Measurements from ENCODE around the gene RAB7B. TPM values are rescaled to one million over a fixed set of nuclear protein-coding genes. Genes with fewer than 3 reads are reported as not detected.

RAB7B gene
- total and polyA plus RNA-seq, 2 of the 13 experiments (the other 11 are each of a cell fraction or from before 2014, with no cell fraction given) = 0.05 to 0.46 TPM

DNA sequence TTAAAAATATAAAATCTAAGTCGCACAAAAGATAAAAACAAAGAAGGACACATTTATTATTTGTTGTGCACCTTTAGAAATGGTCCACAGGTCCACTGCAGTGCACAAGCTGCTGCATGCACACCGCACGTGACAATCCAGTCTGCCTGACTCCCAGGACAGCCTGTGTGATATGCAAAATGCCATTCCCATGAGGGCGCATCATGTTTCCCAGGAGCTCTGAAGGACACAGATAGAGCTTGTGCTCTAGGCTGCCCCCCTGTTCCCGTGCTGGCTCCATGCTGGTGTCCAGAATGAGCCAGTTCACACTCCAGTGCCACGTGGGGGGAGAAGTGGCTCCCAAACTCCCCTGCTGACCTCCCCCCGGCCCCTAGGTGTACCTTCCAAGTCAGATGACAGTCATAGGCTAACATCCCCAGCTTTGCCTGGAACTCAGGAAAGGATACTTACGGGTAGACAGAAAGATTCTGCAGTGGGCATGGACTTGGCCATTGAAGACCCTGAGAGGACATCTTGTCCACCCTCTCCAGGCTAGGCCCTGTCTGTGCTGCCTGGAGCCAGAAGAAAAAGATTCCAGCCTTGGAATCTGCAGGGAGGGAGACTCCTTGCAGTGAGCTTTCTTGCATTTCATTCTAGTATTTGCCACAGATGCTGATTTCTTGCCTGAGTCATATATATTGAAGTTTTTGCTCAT is 26.3 kb downstream of the RAB7B start (continued):
- TF ChIP-seq, protein P1, sequence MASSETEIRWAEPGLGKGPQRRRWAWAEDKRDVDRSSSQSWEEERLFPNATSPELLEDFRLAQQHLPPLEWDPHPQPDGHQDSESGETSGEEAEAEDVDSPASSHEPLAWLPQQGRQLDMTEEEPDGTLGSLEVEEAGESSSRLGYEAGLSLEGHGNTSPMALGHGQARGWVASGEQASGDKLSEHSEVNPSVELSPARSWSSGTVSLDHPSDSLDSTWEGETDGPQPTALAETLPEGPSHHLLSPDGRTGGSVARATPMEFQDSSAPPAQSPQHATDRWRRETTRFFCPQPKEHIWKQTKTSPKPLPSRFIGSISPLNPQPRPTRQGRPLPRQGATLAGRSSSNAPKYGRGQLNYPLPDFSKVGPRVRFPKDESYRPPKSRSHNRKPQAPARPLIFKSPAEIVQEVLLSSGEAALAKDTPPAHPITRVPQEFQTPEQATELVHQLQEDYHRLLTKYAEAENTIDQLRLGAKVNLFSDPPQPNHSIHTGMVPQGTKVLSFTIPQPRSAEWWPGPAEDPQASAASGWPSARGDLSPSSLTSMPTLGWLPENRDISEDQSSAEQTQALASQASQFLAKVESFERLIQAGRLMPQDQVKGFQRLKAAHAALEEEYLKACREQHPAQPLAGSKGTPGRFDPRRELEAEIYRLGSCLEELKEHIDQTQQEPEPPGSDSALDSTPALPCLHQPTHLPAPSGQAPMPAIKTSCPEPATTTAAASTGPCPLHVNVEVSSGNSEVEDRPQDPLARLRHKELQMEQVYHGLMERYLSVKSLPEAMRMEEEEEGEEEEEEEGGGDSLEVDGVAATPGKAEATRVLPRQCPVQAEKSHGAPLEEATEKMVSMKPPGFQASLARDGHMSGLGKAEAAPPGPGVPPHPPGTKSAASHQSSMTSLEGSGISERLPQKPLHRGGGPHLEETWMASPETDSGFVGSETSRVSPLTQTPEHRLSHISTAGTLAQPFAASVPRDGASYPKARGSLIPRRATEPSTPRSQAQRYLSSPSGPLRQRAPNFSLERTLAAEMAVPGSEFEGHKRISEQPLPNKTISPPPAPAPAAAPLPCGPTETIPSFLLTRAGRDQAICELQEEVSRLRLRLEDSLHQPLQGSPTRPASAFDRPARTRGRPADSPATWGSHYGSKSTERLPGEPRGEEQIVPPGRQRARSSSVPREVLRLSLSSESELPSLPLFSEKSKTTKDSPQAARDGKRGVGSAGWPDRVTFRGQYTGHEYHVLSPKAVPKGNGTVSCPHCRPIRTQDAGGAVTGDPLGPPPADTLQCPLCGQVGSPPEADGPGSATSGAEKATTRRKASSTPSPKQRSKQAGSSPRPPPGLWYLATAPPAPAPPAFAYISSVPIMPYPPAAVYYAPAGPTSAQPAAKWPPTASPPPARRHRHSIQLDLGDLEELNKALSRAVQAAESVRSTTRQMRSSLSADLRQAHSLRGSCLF (CRISPR knock-in tag; IDR thresholded peaks at IDR 0.05; ENCODE audit: borderline replicate concordance) = no peak
- no peak for TF ChIP-seq PCBP2 (optimal IDR thresholded peaks at IDR 0.05; ENCODE audit: low read depth, low read length, poor library complexity, severe bottlenecking)
- TF ChIP-seq ZNF124 (CRISPR knock-in tag; IDR thresholded peaks at IDR 0.05) = no peak
- TF ChIP-seq FOXA3 (CRISPR knock-in tag; IDR thresholded peaks at IDR 0.05) = 0 out of 2 replicates have a peak, but pooled peaks have one; percentile 14
- TF ChIP-seq, protein P2, sequence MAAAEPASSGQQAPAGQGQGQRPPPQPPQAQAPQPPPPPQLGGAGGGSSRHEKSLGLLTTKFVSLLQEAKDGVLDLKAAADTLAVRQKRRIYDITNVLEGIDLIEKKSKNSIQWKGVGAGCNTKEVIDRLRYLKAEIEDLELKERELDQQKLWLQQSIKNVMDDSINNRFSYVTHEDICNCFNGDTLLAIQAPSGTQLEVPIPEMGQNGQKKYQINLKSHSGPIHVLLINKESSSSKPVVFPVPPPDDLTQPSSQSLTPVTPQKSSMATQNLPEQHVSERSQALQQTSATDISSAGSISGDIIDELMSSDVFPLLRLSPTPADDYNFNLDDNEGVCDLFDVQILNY (CRISPR knock-in tag; conservative IDR thresholded peaks at IDR 0.05) = no peak
- no peak for TF ChIP-seq RBFOX2 (IDR thresholded peaks at IDR 0.05; ENCODE audit: low read depth, low read length)
- TF ChIP-seq LCORL (IDR thresholded peaks at IDR 0.05) = no peak
- TF ChIP-seq LCORL (CRISPR knock-in tag; IDR thresholded peaks at IDR 0.05) = peak; percentile 49; the same call in 1 of the 2 replicates
- TF ChIP-seq SMYD3 (CRISPR knock-in tag; IDR thresholded peaks at IDR 0.05) = no peak
- TF ChIP-seq HHEX (CRISPR knock-in tag; IDR thresholded peaks at IDR 0.05) = no peak
- no peak for TF ChIP-seq ZNF264 (CRISPR knock-in tag; IDR thresholded peaks at IDR 0.05)
- TF ChIP-seq, protein P3, sequence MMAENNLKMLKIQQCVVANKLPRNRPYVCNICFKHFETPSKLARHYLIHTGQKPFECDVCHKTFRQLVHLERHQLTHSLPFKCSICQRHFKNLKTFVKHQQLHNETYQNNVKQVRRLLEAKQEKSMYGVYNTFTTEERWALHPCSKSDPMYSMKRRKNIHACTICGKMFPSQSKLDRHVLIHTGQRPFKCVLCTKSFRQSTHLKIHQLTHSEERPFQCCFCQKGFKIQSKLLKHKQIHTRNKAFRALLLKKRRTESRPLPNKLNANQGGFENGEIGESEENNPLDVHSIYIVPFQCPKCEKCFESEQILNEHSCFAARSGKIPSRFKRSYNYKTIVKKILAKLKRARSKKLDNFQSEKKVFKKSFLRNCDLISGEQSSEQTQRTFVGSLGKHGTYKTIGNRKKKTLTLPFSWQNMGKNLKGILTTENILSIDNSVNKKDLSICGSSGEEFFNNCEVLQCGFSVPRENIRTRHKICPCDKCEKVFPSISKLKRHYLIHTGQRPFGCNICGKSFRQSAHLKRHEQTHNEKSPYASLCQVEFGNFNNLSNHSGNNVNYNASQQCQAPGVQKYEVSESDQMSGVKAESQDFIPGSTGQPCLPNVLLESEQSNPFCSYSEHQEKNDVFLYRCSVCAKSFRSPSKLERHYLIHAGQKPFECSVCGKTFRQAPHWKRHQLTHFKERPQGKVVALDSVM (CRISPR knock-in tag; IDR thresholded peaks at IDR 0.05) = no peak
- TF ChIP-seq PHF20 (CRISPR knock-in tag; IDR thresholded peaks at IDR 0.05) = no peak
- TF ChIP-seq POGZ (CRISPR knock-in tag; IDR thresholded peaks at IDR 0.05) = no peak
- no peak for TF ChIP-seq NFRKB (IDR thresholded peaks at IDR 0.05)
- no peak for TF ChIP-seq ZNF235 (CRISPR knock-in tag; IDR thresholded peaks at IDR 0.05; ENCODE audit: borderline replicate concordance)
- no peak for TF ChIP-seq ZBTB1 (CRISPR knock-in tag; IDR thresholded peaks at IDR 0.05; ENCODE audit: borderline replicate concordance)
- no peak for TF ChIP-seq ZBTB7A (CRISPR knock-in tag; IDR thresholded peaks at IDR 0.05)
- TF ChIP-seq, protein P4, sequence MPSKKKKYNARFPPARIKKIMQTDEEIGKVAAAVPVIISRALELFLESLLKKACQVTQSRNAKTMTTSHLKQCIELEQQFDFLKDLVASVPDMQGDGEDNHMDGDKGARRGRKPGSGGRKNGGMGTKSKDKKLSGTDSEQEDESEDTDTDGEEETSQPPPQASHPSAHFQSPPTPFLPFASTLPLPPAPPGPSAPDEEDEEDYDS (CRISPR knock-in tag; IDR thresholded peaks at IDR 0.05) = no peak
- no peak for TF ChIP-seq ZNF703 (CRISPR knock-in tag; IDR thresholded peaks at IDR 0.05; ENCODE audit: borderline replicate concordance)
